Uterus (tissue), 4 donors: ENCODE data around the gene MYOCD. TPM values are rescaled to one million over a fixed set of nuclear protein-coding genes. Genes with fewer than 3 reads are reported as not detected.
A peak's percentile ranks its signal among the peaks of the same experiment; 100 is the strongest.

Experiments
- DNase-seq, 2 donors: peaks; one replicate each; pipeline ENCODE4 v3.0.0-alpha.2; 2019 to 2020
- H3K27ac ChIP-seq, 2 donors: fragments of 200-600 bp; sonication (generic); 1 replicate in 1 of 2; 2 replicates in 1 of 2; pipeline ENCODE4 v1.5.1; 2016 to 2018
- H3K27me3 ChIP-seq, 2 donors: fragments of 200-600 bp; sonication (generic); one replicate each; pipeline ENCODE4 v1.5.1; 2018 to 2019; ENCODE audit warnings: control low read depth in 1 of 2
- H3K36me3 ChIP-seq, 2 donors: fragments of 200-600 bp; sonication (generic); one replicate each; pipeline ENCODE4 v1.5.1; 2019; ENCODE audit warnings: control low read depth in 1 of 2
- H3K4me1 ChIP-seq, 2 donors: fragments of 200-600 bp; sonication (generic); one replicate each; pipeline ENCODE4 v1.5.1; 2018 to 2019; ENCODE audit warnings: control low read depth in 1 of 2
- H3K4me3 ChIP-seq, 2 donors: fragments of 200-600 bp; sonication (generic); 1 replicate in 1 of 2; 2 replicates in 1 of 2; pipeline ENCODE4 v1.5.1; 2018 to 2019; ENCODE audit warnings: mild to moderate bottlenecking in 1 of 2
- H3K9me3 ChIP-seq, 2 donors: fragments of 200-600 bp; sonication (generic); one replicate each; pipeline ENCODE4 v1.5.1; 2019; ENCODE audit warnings: control low read depth in 1 of 2
- POLR2A ChIP-seq, 2 donors: fragments of 450-650 bp; IDR thresholded peaks; one replicate each; pipeline ENCODE4 v1.6.1; 2016; ENCODE audit warnings: antibody characterized with exemption in 2 of 2, mild to moderate bottlenecking in 1 of 2, moderate library complexity in 1 of 2
- intact Hi-C: fragments of 100-400 bp; cut with DNase I; formaldehyde crosslinking; loops from one replicate; pipeline ENCODE4 v1.15.1; 2023; ENCODE audit warnings: low total_unique reads
- total RNA-seq, 4 donors: library from RNA; depleted of rRNA in 3 of 4; stranded (reverse); fragments of >200 nt in 3 of 4; gene quantifications; one replicate each; pipeline versions ENCODE4 v1.1.0 to v1.2.4, GENCODE V29; 2014 to 2023
- TF ChIP-seq, protein P1 (sequence below), 4 experiments: fragments of 200-600 bp in 2 of 4; fragments of 450-650 bp in 2 of 4; sonication (generic) in 2 of 4; IDR thresholded peaks; one replicate each; pipeline ENCODE4 v1.5.1; 2016 to 2019; ENCODE audit warnings: antibody characterized with exemption in 4 of 4, mild to moderate bottlenecking in 2 of 4, moderate library complexity in 1 of 4
- donor health status: DM: yes; HTN: yes; CAD: no.

Gene MYOCD
- total RNA-seq, 4 donors from 2014 or later, result 3.3 to 54.6 (median 14.6) TPM

DNA sequence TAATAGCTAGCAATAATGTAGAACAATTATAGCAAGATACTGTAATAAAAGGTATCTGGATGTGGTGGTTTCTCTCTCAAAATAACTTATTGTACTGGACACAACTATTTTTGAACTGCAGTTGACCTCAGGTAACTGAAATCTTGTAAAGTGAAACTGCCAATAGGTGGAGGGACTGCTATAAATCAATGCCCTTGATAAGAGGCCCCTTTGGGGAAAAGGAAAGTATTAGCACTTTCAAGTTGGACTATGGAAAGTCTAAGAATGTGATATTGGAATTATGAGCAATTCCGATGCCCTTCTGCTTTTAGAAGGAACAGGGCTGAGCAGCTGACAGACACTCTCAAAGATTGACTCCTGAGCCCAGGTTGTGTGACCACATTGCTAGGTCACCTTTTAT is 79.1 kb downstream of the MYOCD start:
- DNase-seq, result no peak
- Histone ChIP-seq H3K4me3 (no peak overlapping the region), H3K9me3 (no peaks in the 10 kb centered on the region), H3K27ac (no peak overlapping the region), H3K27me3 (no peaks in the 10 kb centered on the region), H3K36me3 (no peaks in the 10 kb centered on the region), H3K4me1 (no peaks in the 10 kb centered on the region)
- TF ChIP-seq POLR2A (IDR thresholded peaks at IDR 0.05), result no peak
- TF ChIP-seq, protein P1, sequence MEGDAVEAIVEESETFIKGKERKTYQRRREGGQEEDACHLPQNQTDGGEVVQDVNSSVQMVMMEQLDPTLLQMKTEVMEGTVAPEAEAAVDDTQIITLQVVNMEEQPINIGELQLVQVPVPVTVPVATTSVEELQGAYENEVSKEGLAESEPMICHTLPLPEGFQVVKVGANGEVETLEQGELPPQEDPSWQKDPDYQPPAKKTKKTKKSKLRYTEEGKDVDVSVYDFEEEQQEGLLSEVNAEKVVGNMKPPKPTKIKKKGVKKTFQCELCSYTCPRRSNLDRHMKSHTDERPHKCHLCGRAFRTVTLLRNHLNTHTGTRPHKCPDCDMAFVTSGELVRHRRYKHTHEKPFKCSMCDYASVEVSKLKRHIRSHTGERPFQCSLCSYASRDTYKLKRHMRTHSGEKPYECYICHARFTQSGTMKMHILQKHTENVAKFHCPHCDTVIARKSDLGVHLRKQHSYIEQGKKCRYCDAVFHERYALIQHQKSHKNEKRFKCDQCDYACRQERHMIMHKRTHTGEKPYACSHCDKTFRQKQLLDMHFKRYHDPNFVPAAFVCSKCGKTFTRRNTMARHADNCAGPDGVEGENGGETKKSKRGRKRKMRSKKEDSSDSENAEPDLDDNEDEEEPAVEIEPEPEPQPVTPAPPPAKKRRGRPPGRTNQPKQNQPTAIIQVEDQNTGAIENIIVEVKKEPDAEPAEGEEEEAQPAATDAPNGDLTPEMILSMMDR (IDR thresholded peaks at IDR 0.05), result no peak
- intact Hi-C loops, result no loop called here

DNA sequence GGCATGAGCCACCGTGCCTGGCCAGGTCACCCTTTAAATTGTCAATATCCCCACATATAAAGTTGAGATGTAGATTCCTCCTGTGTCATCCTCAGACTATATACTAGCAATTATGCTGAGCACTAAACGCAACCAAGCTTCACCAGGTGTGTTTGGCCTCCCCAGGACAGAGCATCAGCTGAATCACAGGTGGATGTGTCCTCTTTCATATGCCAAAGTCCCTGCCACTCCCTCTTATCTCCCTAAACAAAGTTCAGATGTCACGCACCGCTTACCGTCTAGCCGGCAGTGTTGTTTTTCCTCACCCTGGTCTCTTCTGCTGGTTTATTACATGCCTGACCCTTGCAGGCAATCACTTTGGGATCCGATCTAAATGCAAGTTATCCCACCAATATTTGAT is 79.8 kb downstream of the MYOCD start:
- intact Hi-C loops, result no loop called here
- Histone ChIP-seq H3K4me1 (no peaks in the 10 kb centered on the region), H3K4me3 (no peak overlapping the region), H3K9me3 (no peaks in the 10 kb centered on the region), H3K27me3 (no peaks in the 10 kb centered on the region), H3K27ac (no peak overlapping the region), H3K36me3 (no peaks in the 10 kb centered on the region)
- no peak for DNase-seq
- TF ChIP-seq, protein P1 (IDR thresholded peaks at IDR 0.05), result no peak
- no peak for TF ChIP-seq POLR2A (IDR thresholded peaks at IDR 0.05)

DNA sequence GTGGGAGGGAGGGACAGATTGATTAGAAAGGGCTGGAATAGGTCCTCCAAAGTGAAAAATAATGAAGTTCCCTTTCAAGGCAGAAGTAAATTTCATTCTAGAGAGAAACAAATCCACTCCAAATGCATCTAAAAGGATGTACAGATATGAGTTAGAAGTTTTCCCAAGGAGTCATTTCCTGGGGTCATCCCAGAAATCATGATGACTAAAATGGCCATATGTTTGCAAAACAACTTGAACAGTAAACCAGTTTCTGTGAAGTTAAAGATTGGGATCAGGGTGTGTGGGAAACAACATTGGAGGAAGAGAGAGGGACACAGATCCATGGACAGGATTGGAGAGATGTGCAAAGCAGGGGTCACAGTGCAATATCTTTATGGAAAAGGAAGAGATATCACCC is 91.1 kb downstream of the MYOCD start:
- no peak overlapping the region for H3K4me3 ChIP-seq
- no peaks in the 10 kb centered on the region for H3K27me3 ChIP-seq
- TF ChIP-seq, protein P1 (IDR thresholded peaks at IDR 0.05), result no peak
- no peaks in the 10 kb centered on the region for H3K9me3 ChIP-seq
- DNase-seq, result no peak
- intact Hi-C loops, result no loop called here
- H3K4me1 ChIP-seq, result no peaks in the 10 kb centered on the region
- no peak overlapping the region for H3K27ac ChIP-seq
- H3K36me3 ChIP-seq, result no peaks in the 10 kb centered on the region

DNA sequence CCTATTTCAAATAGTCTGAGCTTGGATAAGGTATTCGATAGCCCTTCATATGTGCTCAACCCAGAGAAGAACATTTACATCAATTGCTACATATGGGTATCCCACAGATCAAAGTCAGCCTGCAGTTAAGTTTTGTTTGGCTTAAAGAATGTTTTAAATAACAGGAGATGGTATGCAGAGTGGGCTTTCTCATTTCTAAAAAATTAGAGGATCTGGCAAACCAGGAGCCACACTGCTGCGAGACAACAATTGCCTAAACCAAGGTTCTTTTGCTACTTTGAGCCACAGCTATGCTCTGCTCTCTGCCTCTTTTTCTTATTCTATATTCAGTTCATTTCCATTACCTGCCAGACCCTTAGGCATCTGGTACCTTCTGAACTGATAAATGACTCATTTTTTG is 93.4 kb downstream of the MYOCD start:
- H3K36me3 ChIP-seq, result no peaks in the 10 kb centered on the region
- intact Hi-C loops, result no loop called here

DNA sequence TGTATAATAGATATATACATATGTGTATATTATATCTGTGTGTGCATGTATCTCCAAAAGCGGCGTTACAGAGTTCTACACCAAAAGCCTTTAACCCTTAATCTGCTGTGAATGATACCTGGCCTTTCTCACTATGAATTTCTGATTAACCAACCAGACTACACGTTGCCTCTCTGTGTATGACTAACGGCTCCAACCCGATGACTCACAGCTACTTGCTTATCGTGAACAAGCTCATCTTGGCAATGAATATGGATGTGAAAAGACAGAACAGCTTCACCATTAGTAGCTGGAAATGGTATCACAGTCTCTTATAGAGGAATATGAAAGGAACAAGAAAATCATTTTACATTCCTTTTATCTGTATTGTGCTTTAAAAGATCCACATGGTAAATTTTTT is 99.9 kb downstream of the MYOCD start:
- no peak overlapping the region for H3K27ac ChIP-seq
- no peaks in the 10 kb centered on the region for H3K36me3 ChIP-seq
- TF ChIP-seq, protein P1 (IDR thresholded peaks at IDR 0.05), result no peak
- no peak for TF ChIP-seq POLR2A (IDR thresholded peaks at IDR 0.05)
- H3K9me3 ChIP-seq, result no peaks in the 10 kb centered on the region
- DNase-seq, result peak; percentile 26 to 63
- no peaks in the 10 kb centered on the region for H3K27me3 ChIP-seq
- intact Hi-C loops, result no loop called here
- H3K4me1 ChIP-seq, result peaks cover 0 to 3% of the 10 kb centered on the region in 2 donors
- no peak overlapping the region for H3K4me3 ChIP-seq

More for the DNA sequence above, 93.4 kb downstream of the MYOCD start:
- Histone ChIP-seq H3K27ac (no peak overlapping the region), H3K9me3 (no peaks in the 10 kb centered on the region), H3K4me1 (no peaks in the 10 kb centered on the region), H3K4me3 (no peak overlapping the region), H3K27me3 (no peaks in the 10 kb centered on the region)
- DNase-seq, result no peak
- TF ChIP-seq, protein P1 (IDR thresholded peaks at IDR 0.05), result no peak
- no peak for TF ChIP-seq POLR2A (IDR thresholded peaks at IDR 0.05)
